OCI-LY7 (cell line): Measurements from ENCODE around the gene MLLT10. TPM values are rescaled to one million over a fixed set of nuclear protein-coding genes. Genes with fewer than 3 reads are reported as not detected.

ENCODE experiments used
- BruUV-seq: library from RNA; stranded (reverse); fragments of 400-500 nt; replicated peaks from 2 replicates; lab custom pipeline; 2021; lab: Mats Ljungman, UMichigan
- CTCF ChIA-PET: fragments of 300-600 bp; sonication (Branson Sonifier 250); formaldehyde crosslinking; loops from one replicate; lab custom pipeline; 2022; ENCODE audit warnings: antibody characterized with exemption; ENCODE audit not compliant: unreplicated experiment; lab: Charles Lee
- POLR2A ChIA-PET: fragments of 300-600 bp; sonication (Branson Sonifier 250); formaldehyde crosslinking; loops from one replicate; lab custom pipeline; 2022; ENCODE audit warnings: antibody characterized with exemption; lab: Charles Lee
- DNase-seq: peaks from one replicate; pipeline ENCODE4 v3.0.0-alpha.2; 2015; ENCODE audit warnings: low spot score
- H2AFZ ChIP-seq: fragments of 200-600 bp; sonication (generic), shearing (Covaris generic); 2 replicates; pipeline ENCODE4 v1.6.1; 2014; ENCODE audit warnings: mild to moderate bottlenecking, antibody characterized with exemption, low read length, moderate library complexity
- H3K27ac ChIP-seq: fragments of 200-600 bp; sonication (generic); 2 replicates; pipeline ENCODE4 v1.5.1; 2014; ENCODE audit warnings: mixed run types, low read depth, mild to moderate bottlenecking, moderate library complexity, low read length, inconsistent platforms; ENCODE audit not compliant: poor library complexity, severe bottlenecking
- H3K36me3 ChIP-seq: fragments of 200-600 bp; sonication (generic); 2 replicates; pipeline ENCODE4 v1.6.1; 2014; ENCODE audit warnings: mild to moderate bottlenecking, antibody characterized with exemption, low read length, moderate library complexity, mixed read lengths; ENCODE audit not compliant: insufficient read depth
- H3K4me1 ChIP-seq: fragments of 200-600 bp; sonication (generic); 2 replicates; pipeline ENCODE4 v1.5.1; 2014; ENCODE audit warnings: mild to moderate bottlenecking, low read length; ENCODE audit not compliant: insufficient read depth, poor library complexity, severe bottlenecking
- H3K4me2 ChIP-seq: fragments of 200-600 bp; sonication (generic); 2 replicates; pipeline ENCODE4 v1.6.1; 2014; ENCODE audit warnings: mild to moderate bottlenecking, low read length
- H3K4me3 ChIP-seq: fragments of 200-600 bp; sonication (generic); 2 replicates; pipeline ENCODE4 v1.5.1; 2014; ENCODE audit warnings: mild to moderate bottlenecking, low read depth, low read length; ENCODE audit not compliant: poor library complexity, severe bottlenecking
- H3K79me2 ChIP-seq: fragments of 200-600 bp; sonication (generic); 2 replicates; pipeline ENCODE4 v1.6.1; 2016; ENCODE audit warnings: low read depth, mild to moderate bottlenecking, low read length, moderate library complexity, mixed read lengths; ENCODE audit not compliant: insufficient read depth
- H3K9me2 ChIP-seq: fragments of 200-600 bp; sonication (generic); 2 replicates; pipeline ENCODE4 v1.6.1; 2016; ENCODE audit warnings: mild to moderate bottlenecking, low read length, mixed read lengths; ENCODE audit not compliant: insufficient read depth
- H3K9me3 ChIP-seq: fragments of 200-600 bp; sonication (generic); 2 replicates; pipeline ENCODE4 v1.6.1; 2014; ENCODE audit warnings: mild to moderate bottlenecking, mixed run types, low read length, mixed read lengths
- H4K20me1 ChIP-seq: fragments of 200-600 bp; sonication (generic); 2 replicates; pipeline ENCODE4 v1.6.1; 2014; ENCODE audit warnings: mild to moderate bottlenecking, antibody characterized with exemption, low read length, moderate library complexity, mixed read lengths; ENCODE audit not compliant: insufficient read depth
- CTCF ChIP-seq: fragments of 200-600 bp; sonication (generic); conservative IDR thresholded peaks from 2 replicates; pipeline ENCODE4 v1.5.1; 2014; ENCODE audit warnings: mild to moderate bottlenecking, antibody characterized with exemption, low read length, moderate library complexity, mixed read lengths
- EZH2phosphoT487 ChIP-seq: fragments of 200-600 bp; sonication (generic); IDR thresholded peaks from 2 replicates; pipeline ENCODE4 v1.6.1; 2018; ENCODE audit warnings: low read depth, borderline replicate concordance, mild to moderate bottlenecking, mixed run types, antibody characterized with exemption, low read length, moderate library complexity, mixed read lengths
- intact Hi-C: fragments of 100-400 bp; cut with micrococcal nuclease; formaldehyde crosslinking; loops from one replicate; pipeline ENCODE4 v1.10.0; 2022; ENCODE audit not compliant: unreplicated experiment
- total RNA-seq, 2 experiments: library from RNA; depleted of rRNA in 1 of 2; stranded (reverse); fragments of >200 nt in 1 of 2; shearing (Covaris generic) in 1 of 2; gene quantifications; 2 replicates each; pipeline ENCODE4 v1.2.3, GENCODE V29; 2014 to 2022

MLLT10 gene
- total RNA-seq, 2 experiments from 2014 or later = 68.4 to 74.0 TPM

- H3K4me1 ChIP-seq = peaks cover 19% of the 10 kb centered on the region
- no peak overlapping the region for H3K4me3 ChIP-seq
- H3K27ac ChIP-seq = no peak overlapping the region
- H2AFZ ChIP-seq = no peak overlapping the region
- H3K36me3 ChIP-seq = no peaks in the 10 kb centered on the region
- TF ChIP-seq CTCF (no peak), EZH2phosphoT487 (no peak)
- H3K4me2 ChIP-seq = no peak overlapping the region
- no peaks in the 10 kb centered on the region for H3K9me3 ChIP-seq
- intact Hi-C loops = no loop called here
- no peaks in the 10 kb centered on the region for H3K79me2 ChIP-seq
- no TSS peak for BruUV-seq
- no peaks in the 10 kb centered on the region for H3K9me2 ChIP-seq
- CTCF ChIA-PET = no interaction called here
- H4K20me1 ChIP-seq = no peaks in the 10 kb centered on the region
- no peak for DNase-seq
- POLR2A ChIA-PET = interaction anchor here (0.6 to 0.8 kb wide), 2 partner anchors 16 to 18 kb away, joined by 4 to 5 read pairs; no protein-coding TSS in a partner anchor
These were observed 19.8 kb upstream of the MLLT10 start for GRCh38 chr10:21514129-21514817.

DNA sequence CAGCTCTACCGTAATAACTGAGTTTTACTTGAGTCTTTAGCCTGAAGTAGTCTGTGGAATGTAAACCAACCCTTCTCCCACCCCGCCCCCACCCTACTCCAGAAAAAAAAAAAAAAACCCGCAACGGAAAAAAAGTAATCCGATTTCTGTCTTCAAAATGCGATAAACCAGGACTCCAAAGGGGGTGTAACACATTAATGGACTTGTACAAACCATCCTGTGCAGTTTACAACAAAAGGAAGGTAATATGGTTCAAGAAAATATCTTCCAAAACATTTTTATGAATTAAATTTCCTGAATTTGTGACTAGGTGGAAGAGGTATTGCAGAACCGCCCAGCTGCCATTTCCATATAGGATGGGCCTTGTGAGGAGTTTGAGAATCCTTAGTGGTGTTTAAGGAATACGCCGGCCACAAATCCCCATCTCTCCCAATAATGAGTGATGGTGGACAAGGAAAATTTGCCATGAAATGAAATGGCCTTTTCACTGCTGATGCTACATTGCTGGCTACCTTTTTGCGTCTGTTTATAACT, 19.1 kb upstream of the MLLT10 start:
- H3K9me3 ChIP-seq = no peaks in the 10 kb centered on the region
- no peaks in the 10 kb centered on the region for H3K36me3 ChIP-seq
- CTCF ChIA-PET = no interaction called here
- peaks cover 25% of the 10 kb centered on the region for H3K4me1 ChIP-seq
- no peak for DNase-seq
- H3K4me2 ChIP-seq = no peak overlapping the region
- H3K79me2 ChIP-seq = no peaks in the 10 kb centered on the region
- BruUV-seq = no TSS peak
- H3K27ac ChIP-seq = no peak overlapping the region
- intact Hi-C loops = loop anchor here (5.0 kb wide), 1 partner anchor 712 kb away; no protein-coding TSS in a partner anchor
- no peak overlapping the region for H2AFZ ChIP-seq
- no peak for TF ChIP-seq CTCF
- TF ChIP-seq EZH2phosphoT487 = no peak
- POLR2A ChIA-PET = interaction anchor here (0.7 kb wide), 1 partner anchor 14 kb away, joined by 3 read pairs; no protein-coding TSS in a partner anchor
- no peak overlapping the region for H3K4me3 ChIP-seq
- no peaks in the 10 kb centered on the region for H4K20me1 ChIP-seq
- no peaks in the 10 kb centered on the region for H3K9me2 ChIP-seq
